Retina (tissue), 1 donor: ENCODE measurements around the gene TLN1.

ENCODE experiments used
- DNase-seq: peaks from one replicate; pipeline ENCODE4 v3.0.0-alpha.2; 2016

TLN1 gene

GRCh38 chr9:35749515-35750255, 17.7 kb upstream of the TLN1 start:
- no peak for DNase-seq

GRCh38 chr9:35748858-35749514, 17.0 kb upstream of the TLN1 start, which contains the start of the genes GBA2 and RGP1:
GBA2 (minus strand) TSS chr9:35749228; CDS start chr9:35748704, 524 bp downstream.
RGP1 (plus strand) TSS chr9:35749287; CDS start chr9:35749756, 469 bp downstream.
- peak; percentile 86 for DNase-seq

- peak; percentile 42 for DNase-seq
Observed at GRCh38 chr9:35748242-35748857, 16.4 kb upstream of the TLN1 start.

- no peak for DNase-seq
Observed at GRCh38 chr9:35746583-35746982, 14.6 kb upstream of the TLN1 start.

- DNase-seq: no peak
Observed at GRCh38 chr9:35745569-35745968, 13.6 kb upstream of the TLN1 start.

GRCh38 chr9:35743880-35744518, 12.0 kb upstream of the TLN1 start:
- no peak for DNase-seq

- no peak for DNase-seq
Observed at GRCh38 chr9:35743452-35743851, 11.5 kb upstream of the TLN1 start.

GRCh38 chr9:35741740-35742139, 9.7 kb upstream of the TLN1 start:
- no peak for DNase-seq

- no peak for DNase-seq
Observed at GRCh38 chr9:35740243-35740642, 8.2 kb upstream of the TLN1 start.

GRCh38 chr9:35738924-35739323, 6.9 kb upstream of the TLN1 start:
- no peak for DNase-seq

- no peak for DNase-seq
Observed at GRCh38 chr9:35738186-35738585, 6.2 kb upstream of the TLN1 start.

- no peak for DNase-seq
Observed at GRCh38 chr9:35737143-35737542, 5.1 kb upstream of the TLN1 start.

GRCh38 chr9:35736201-35736633, 4.2 kb upstream of the TLN1 start:
- DNase-seq: peak; percentile 60

GRCh38 chr9:35734096-35734495, 2.1 kb upstream of the TLN1 start:
- no peak for DNase-seq

- DNase-seq: no peak
Observed at GRCh38 chr9:35732800-35733541, 976 bp upstream of the TLN1 start.

GRCh38 chr9:35731415-35732184, 395 bp downstream of the TLN1 start:
- peak; percentile 57 for DNase-seq

GRCh38 chr9:35730486-35730854, 1.5 kb downstream of the TLN1 start:
- no peak for DNase-seq

GRCh38 chr9:35729700-35730485, 2.1 kb downstream of the TLN1 start:
- peak; percentile 29 for DNase-seq

- DNase-seq: no peak
Observed at GRCh38 chr9:35729101-35729500, 2.9 kb downstream of the TLN1 start.

- DNase-seq: peak; percentile 28
Observed at GRCh38 chr9:35728041-35728971, 3.7 kb downstream of the TLN1 start.
